H1 (cell line): Measurements from ENCODE around the gene LRIT2. TPM values are rescaled to one million over a fixed set of nuclear protein-coding genes. Genes with fewer than 3 reads are reported as not detected.

Experiments
- CTCF ChIA-PET: fragments of 300-600 bp; sonication (Branson Sonifier 250); formaldehyde crosslinking; loops from one replicate; lab custom pipeline; 2021; ENCODE audit not compliant: partially characterized antibody; lab: Charles Lee
- POLR2A ChIA-PET: fragments of 300-600 bp; sonication (Branson Sonifier 250); formaldehyde crosslinking; loops from one replicate; lab custom pipeline; 2021; ENCODE audit warnings: inconsistent platforms; ENCODE audit not compliant: partially characterized antibody; lab: Charles Lee
- DNase-seq, 2 experiments: peaks; one replicate each; pipeline versions ENCODE4 v3.0.0 to v3.0.0-alpha.2; 2010 to 2022; ENCODE audit warnings: low spot score in 2 of 2, low read depth in 1 of 2, mixed read lengths in 1 of 2
- FAIRE-seq: peaks from 2 replicates; lab custom pipeline; 2011; peaks lifted over from hg19 to GRCh38; lab: Jason Lieb, UNC
- H2AFZ ChIP-seq: 2 replicates; pipeline ENCODE4 v1.8.1; 2012; ENCODE audit warnings: low read length, inconsistent platforms
- H2AK5ac ChIP-seq: 2 replicates; pipeline ENCODE4 v1.6.1; 2013; ENCODE audit warnings: low read depth, low read length
- H2BK120ac ChIP-seq: replicated peaks from 2 replicates; pipeline ENCODE3; 2013; ENCODE audit warnings: low read depth, low read length, inconsistent platforms
- H2BK12ac ChIP-seq: 2 replicates; pipeline ENCODE4 v1.6.1; 2013; ENCODE audit warnings: low read depth, low read length
- H2BK15ac ChIP-seq: 2 replicates; pipeline ENCODE4 v1.6.1; 2013; ENCODE audit warnings: low read length
- H2BK20ac ChIP-seq: 2 replicates; pipeline ENCODE4 v1.6.1; 2013; ENCODE audit warnings: low read length
- H2BK5ac ChIP-seq: 2 replicates; pipeline ENCODE4 v1.6.1; 2013; ENCODE audit warnings: low read depth, low read length
- H3K14ac ChIP-seq: 2 replicates; pipeline ENCODE4 v1.6.1; 2013; ENCODE audit warnings: inconsistent platforms; ENCODE audit not compliant: insufficient read length
- H3K18ac ChIP-seq: 2 replicates; pipeline ENCODE4 v1.6.1; 2013; ENCODE audit warnings: low read length; ENCODE audit errors: extremely low read depth
- H3K23ac ChIP-seq: 2 replicates; pipeline ENCODE4 v1.6.1; 2013; ENCODE audit warnings: inconsistent platforms; ENCODE audit not compliant: insufficient read length
- H3K23me2 ChIP-seq: 2 replicates; pipeline ENCODE4 v1.6.1; 2013; ENCODE audit warnings: low read depth, low read length
- H3K27ac ChIP-seq: 2 replicates; pipeline ENCODE4 v1.6.1; 2011; ENCODE audit warnings: low read depth, low read length, inconsistent platforms
- H3K27me3 ChIP-seq, 4 experiments: replicated peaks in 1 of 4; 1 replicate in 1 of 4; 2 replicates in 3 of 4; pipeline versions ENCODE4 v1.6.1 to v1.8.1; 2011 to 2013; ENCODE audit warnings: low read length in 3 of 4, mild to moderate bottlenecking in 3 of 4, inconsistent platforms in 2 of 4, mixed read lengths in 2 of 4, moderate library complexity in 1 of 4; ENCODE audit not compliant: control insufficient read depth in 3 of 4, insufficient read depth in 3 of 4; ENCODE audit errors: extremely low read depth in 1 of 4
- H3K36me3 ChIP-seq, 4 experiments: 2 replicates each; pipeline versions ENCODE4 v1.6.1 to v1.8.1; 2011 to 2013; ENCODE audit warnings: mild to moderate bottlenecking in 4 of 4, low read length in 3 of 4, moderate library complexity in 2 of 4, control low read depth in 1 of 4, inconsistent platforms in 1 of 4; ENCODE audit not compliant: insufficient read depth in 4 of 4, control insufficient read depth in 2 of 4
- H3K4ac ChIP-seq: replicated peaks from 2 replicates; pipeline ENCODE3; 2013; ENCODE audit warnings: low read length, low read depth, mixed read lengths, inconsistent platforms; ENCODE audit not compliant: insufficient read length
- H3K4me1 ChIP-seq, 4 experiments: replicated peaks in 1 of 4; 1 replicate in 1 of 4; 2 replicates in 3 of 4; pipeline versions ENCODE4 v1.6.1 to v1.8.1; 2011 to 2013; ENCODE audit warnings: low read length in 3 of 4, inconsistent platforms in 2 of 4, mixed read lengths in 1 of 4; ENCODE audit not compliant: insufficient read depth in 4 of 4, control insufficient read depth in 3 of 4
- H3K4me2 ChIP-seq, 2 experiments: 2 replicates each; pipeline versions ENCODE4 v1.6.1 to v1.8.1; 2011 to 2013; ENCODE audit warnings: low read depth in 2 of 2, low read length in 2 of 2, control low read depth in 1 of 2, inconsistent platforms in 1 of 2, mild to moderate bottlenecking in 1 of 2; ENCODE audit not compliant: insufficient read depth in 1 of 2
- H3K4me3 ChIP-seq, 4 experiments: fragments of 200-600, 300-600 bp in 1 of 4; sonication (generic), shearing (Covaris generic), sonication (Bioruptor Twin) in 1 of 4; 2 replicates each; pipeline versions ENCODE4 v1.5.1 to v1.8.1; 2011 to 2016; ENCODE audit warnings: low read length in 4 of 4, low read depth in 3 of 4, control low read depth in 2 of 4, inconsistent platforms in 2 of 4, mild to moderate bottlenecking in 2 of 4, mixed read lengths in 1 of 4, moderate library complexity in 1 of 4; ENCODE audit not compliant: insufficient read depth in 2 of 4; ENCODE audit errors: extremely low read depth in 1 of 4
- H3K56ac ChIP-seq: replicated peaks from 2 replicates; pipeline ENCODE3; 2013; ENCODE audit warnings: low read depth, mild to moderate bottlenecking, mixed read lengths, low read length, inconsistent platforms; ENCODE audit not compliant: insufficient read length
- H3K79me1 ChIP-seq: 2 replicates; pipeline ENCODE4 v1.6.1; 2013; ENCODE audit warnings: low read depth, low read length, control low read depth
- H3K79me2 ChIP-seq, 2 experiments: 2 replicates each; pipeline versions ENCODE4 v1.6.1 to v1.8.1; 2012 to 2013; ENCODE audit warnings: low read length in 2 of 2, mild to moderate bottlenecking in 2 of 2, inconsistent platforms in 1 of 2; ENCODE audit not compliant: insufficient read depth in 2 of 2, control insufficient read depth in 1 of 2
- H3K9ac ChIP-seq, 4 experiments: replicated peaks in 1 of 4; 1 replicate in 1 of 4; 2 replicates in 3 of 4; pipeline versions ENCODE4 v1.6.1 to v1.8.1; 2011 to 2013; ENCODE audit warnings: low read depth in 3 of 4, low read length in 3 of 4, control low read depth in 2 of 4, mild to moderate bottlenecking in 2 of 4, moderate library complexity in 2 of 4, inconsistent platforms in 1 of 4; ENCODE audit errors: extremely low read depth in 1 of 4
- H3K9me3 ChIP-seq, 2 experiments: 2 replicates each; pipeline versions ENCODE4 v1.6.1 to v1.8.1; 2012 to 2013; ENCODE audit warnings: mild to moderate bottlenecking in 2 of 2, moderate library complexity in 2 of 2, control low read depth in 1 of 2, inconsistent platforms in 1 of 2, low read depth in 1 of 2, low read length in 1 of 2, mixed read lengths in 1 of 2; ENCODE audit not compliant: insufficient read depth in 2 of 2
- H4K20me1 ChIP-seq, 2 experiments: replicated peaks in 1 of 2; 2 replicates each; pipeline versions ENCODE3 to v1.8.1; 2011 to 2013; ENCODE audit warnings: inconsistent platforms in 2 of 2, low read length in 2 of 2, mild to moderate bottlenecking in 1 of 2; ENCODE audit not compliant: insufficient read depth in 2 of 2, control insufficient read depth in 1 of 2
- H4K5ac ChIP-seq: 2 replicates; pipeline ENCODE4 v1.6.1; 2013; ENCODE audit warnings: low read length, low read depth, mixed read lengths, inconsistent platforms; ENCODE audit not compliant: insufficient read length
- H4K8ac ChIP-seq: 2 replicates; pipeline ENCODE4 v1.8.0; 2013; ENCODE audit warnings: mild to moderate bottlenecking, moderate library complexity, low read length, inconsistent platforms; ENCODE audit not compliant: insufficient read depth; ENCODE audit errors: extremely low read depth
- H4K91ac ChIP-seq: replicated peaks from 2 replicates; pipeline ENCODE3; 2013; ENCODE audit warnings: low read length, mixed read lengths, inconsistent platforms; ENCODE audit not compliant: insufficient read length
- BACH1 ChIP-seq: IDR thresholded peaks from 2 replicates; pipeline ENCODE4 v1.6.1; 2012; ENCODE audit warnings: low read length, improper control_type of control experiment
- CEBPB ChIP-seq: IDR thresholded peaks from 2 replicates; pipeline ENCODE4 v1.6.1; 2012; ENCODE audit warnings: low read depth, low read length
- E2F6 ChIP-seq: IDR thresholded peaks from 2 replicates; pipeline ENCODE4 v1.6.1; 2012; ENCODE audit warnings: inconsistent platforms
- EGR1 ChIP-seq: IDR thresholded peaks from 2 replicates; pipeline ENCODE4 v1.6.1; 2011; ENCODE audit warnings: low read depth, low read length, borderline replicate concordance
- HDAC2 ChIP-seq, 2 experiments: fragments of 300-600 bp in 1 of 2; sonication (generic) in 1 of 2; IDR thresholded peaks; 2 replicates each; pipeline ENCODE4 v1.6.1; 2011 to 2012; ENCODE audit warnings: low read depth in 2 of 2, low read length in 2 of 2, mild to moderate bottlenecking in 2 of 2, moderate library complexity in 2 of 2, borderline replicate concordance in 1 of 2, inconsistent platforms in 1 of 2
- POLR2AphosphoS5 ChIP-seq: IDR thresholded peaks from 2 replicates; pipeline ENCODE4 v1.6.1; 2011; ENCODE audit warnings: low read depth, low read length
- POU5F1 ChIP-seq: IDR thresholded peaks from 2 replicates; pipeline ENCODE4 v1.6.1; 2011; ENCODE audit warnings: low read depth, mild to moderate bottlenecking, low read length, moderate library complexity
- SIRT6 ChIP-seq: IDR thresholded peaks from one replicate; pipeline ENCODE4 v1.7.1; 2012; ENCODE audit warnings: low read length, inconsistent platforms
- SP4 ChIP-seq: IDR thresholded peaks from 2 replicates; pipeline ENCODE4 v1.6.1; 2012; ENCODE audit warnings: low read length, inconsistent platforms
- WGBS, 2 experiments: shearing (Covaris generic) in 1 of 2; methylation state at CpG; one replicate each; pipeline versions ENCODE4 v1.1.6 to v1.1.7; 2013 to 2015; ENCODE audit warnings: low lambda C conversion rate in 2 of 2, mixed read lengths in 2 of 2, inconsistent platforms in 1 of 2, low coverage in 1 of 2, missing lambda C conversion rate in 1 of 2; ENCODE audit not compliant: insufficient replicate concordance in 2 of 2, insufficient coverage in 1 of 2, insufficient read length in 1 of 2; ENCODE audit errors: extremely low coverage in 1 of 2, missing lambda C conversion rate in 1 of 2; 5-methylcytosine and 5-hydroxymethylcytosine counted together
- polyA plus RNA-seq, 7 experiments: library from polyadenylated mRNA; depleted of rRNA in 3 of 7; stranded (reverse) in 5 of 7; unstranded in 2 of 7; fragments of >200 nt in 5 of 7; fragments of 200-250 nt in 2 of 7; gene quantifications; 1 replicate in 5 of 7; 2 replicates in 1 of 7; 4 replicates in 1 of 7; pipeline versions ENCODE4 v1.2.1 to v1.2.3, GENCODE V29; 2011 to 2013; ENCODE audit warnings: missing spikeins in 2 of 7, mixed read lengths in 2 of 7
- total RNA-seq: library from RNA; stranded (reverse); fragmentation: NEBNext Ultra II Directional; extraction: Animal tissue kit (Norgen Biotek cat#: 25700); gene quantifications from 2 replicates; pipeline ENCODE4 v1.2.1, GENCODE V29; 2021

LRIT2 gene
- total and polyA plus RNA-seq, 2 of the 8 experiments (the other 6 are each of a cell fraction or from before 2014, with no cell fraction given): not detected

- no peak overlapping the region for H3K23ac ChIP-seq
- H3K9ac ChIP-seq: no peak overlapping the region
- H3K14ac ChIP-seq: no peak overlapping the region
- H2BK12ac ChIP-seq: no peak overlapping the region
- no peak overlapping the region for H4K5ac ChIP-seq
- H3K27me3 ChIP-seq: peaks cover 2 to 36% (median 31%) of the 10 kb centered on the region in 4 experiments
- H3K23me2 ChIP-seq: peaks cover 12% of the 10 kb centered on the region; the same call in 1 of the 2 replicates
- no peak overlapping the region for H3K56ac ChIP-seq
- no peak overlapping the region for H3K4ac ChIP-seq
- H4K20me1 ChIP-seq: peaks cover 0 to 2% of the 10 kb centered on the region in 2 experiments
- no peak overlapping the region for H3K27ac ChIP-seq
- no peak overlapping the region for H4K91ac ChIP-seq
- no peak overlapping the region for H2BK15ac ChIP-seq
- no peaks in the 10 kb centered on the region for H3K9me3 ChIP-seq
- WGBS, 2 experiments: 87% methylated on average over 4 of the region's 4 CpGs; no CpG with 5 or more reads in 1 of the 2 experiments
- POLR2A ChIA-PET: interaction anchor here (1.6 kb wide), 1 partner anchor 56 kb away, joined by 6 read pairs; no protein-coding TSS in a partner anchor
- H2BK120ac ChIP-seq: no peak overlapping the region
- H3K18ac ChIP-seq: no peak overlapping the region
- H2BK20ac ChIP-seq: no peak overlapping the region
- no peak overlapping the region for H4K8ac ChIP-seq
- no peaks in the 10 kb centered on the region for H3K79me1 ChIP-seq
- no peak for TF ChIP-seq POLR2AphosphoS5
- no peak for TF ChIP-seq BACH1
- no peak for TF ChIP-seq SP4
- TF ChIP-seq E2F6: no peak
- no peak for TF ChIP-seq CEBPB
- TF ChIP-seq EGR1: no peak
- no peak for TF ChIP-seq SIRT6
- TF ChIP-seq HDAC2 (IDR thresholded peaks at IDR 0.05; ENCODE audit: borderline replicate concordance in 1 of 2, low read depth in 2 of 2, low read length in 2 of 2): no peak
- TF ChIP-seq POU5F1: no peak
- CTCF ChIA-PET: interaction anchor here (1.3 to 8.6 kb wide), 3 partner anchors 19 to 48 kb away, joined by 4 to 64 read pairs (median 14); no protein-coding TSS in a partner anchor
- H3K4me2 ChIP-seq: no peak overlapping the region; a peak in 1 of 4 replicates
- H3K4me1 ChIP-seq: peaks cover 0 to 5% (median 2%) of the 10 kb centered on the region in 4 experiments; a peak in 4 of 7 replicates
- H2AFZ ChIP-seq: no peak overlapping the region
- H3K79me2 ChIP-seq: no peaks in the 10 kb centered on the region
- H2BK5ac ChIP-seq: no peak overlapping the region
- no peak overlapping the region for H3K4me3 ChIP-seq
- no peaks in the 10 kb centered on the region for H3K36me3 ChIP-seq
- FAIRE-seq (no peak), DNase-seq (no peak)
- H2AK5ac ChIP-seq: no peak overlapping the region
These were observed 29.3 kb downstream of the LRIT2 start for GRCh38 chr10:84196083-84196482.
